DOHH2 (cell line): ENCODE results near the gene NDFIP2.

Experiments
- H3F3A ChIP-seq: fragments of 200-600 bp; sonication (generic), shearing (Covaris generic); 2 replicates; pipeline ENCODE4 v1.6.0; 2016; ENCODE audit warnings: antibody characterized with exemption, mild to moderate bottlenecking; ENCODE audit not compliant: control insufficient read depth, insufficient read depth
- H3K27ac ChIP-seq: fragments of 200-600 bp; sonication (generic); 2 replicates; pipeline ENCODE4 v1.5.1; 2014; ENCODE audit warnings: low read depth, mild to moderate bottlenecking, low read length, moderate library complexity
- H3K27me3 ChIP-seq: fragments of 200-600 bp; sonication (generic); 2 replicates; pipeline ENCODE4 v1.6.1; 2014; ENCODE audit warnings: mild to moderate bottlenecking, low read length, mixed read lengths; ENCODE audit not compliant: control insufficient read depth
- H3K36me3 ChIP-seq: fragments of 200-600 bp; sonication (generic); 2 replicates; pipeline ENCODE4 v1.6.1; 2014; ENCODE audit warnings: mild to moderate bottlenecking, low read length, moderate library complexity, mixed read lengths; ENCODE audit not compliant: control insufficient read depth
- H3K4me1 ChIP-seq: fragments of 200-600 bp; sonication (generic); 2 replicates; pipeline ENCODE4 v1.6.1; 2014; ENCODE audit warnings: mild to moderate bottlenecking, low read length, mixed read lengths; ENCODE audit not compliant: control insufficient read depth
- H3K4me2 ChIP-seq: fragments of 200-600 bp; sonication (generic); 2 replicates; pipeline ENCODE4 v1.6.0; 2014; ENCODE audit warnings: mild to moderate bottlenecking, low read length, moderate library complexity
- H3K4me3 ChIP-seq: fragments of 200-600 bp; sonication (generic); 2 replicates; pipeline ENCODE4 v1.5.1; 2014; ENCODE audit warnings: mild to moderate bottlenecking, low read length, mixed read lengths
- H3K79me2 ChIP-seq: fragments of 200-600 bp; sonication (generic); 2 replicates; pipeline ENCODE4 v1.6.1; 2014; ENCODE audit warnings: mild to moderate bottlenecking, low read length, mixed read lengths; ENCODE audit not compliant: control insufficient read depth
- H3K9me2 ChIP-seq: fragments of 200-600 bp; sonication (generic); replicated peaks from 2 replicates; pipeline ENCODE4 v1.6.1; 2014; ENCODE audit warnings: mild to moderate bottlenecking, low read length, mixed read lengths; ENCODE audit not compliant: control insufficient read depth
- H3K9me3 ChIP-seq: fragments of 200-600 bp; sonication (generic); 2 replicates; pipeline ENCODE4 v1.6.1; 2014; ENCODE audit warnings: antibody characterized with exemption, low read length, mixed read lengths; ENCODE audit not compliant: control insufficient read depth, insufficient read depth
- H4K20me1 ChIP-seq: fragments of 200-600 bp; sonication (generic); 2 replicates; pipeline ENCODE4 v1.6.0; 2014; ENCODE audit warnings: low read depth, mild to moderate bottlenecking, antibody characterized with exemption, low read length, moderate library complexity; ENCODE audit not compliant: control insufficient read depth, insufficient read depth
- EZH2phosphoT487 ChIP-seq: fragments of 200-600 bp; sonication (generic); IDR thresholded peaks from 2 replicates; pipeline ENCODE4 v1.6.1; 2017; ENCODE audit warnings: borderline replicate concordance, mild to moderate bottlenecking, antibody characterized with exemption, low read length, moderate library complexity, mixed read lengths
- TF ChIP-seq, protein P1 (sequence below): fragments of 200-600 bp; sonication (generic); IDR thresholded peaks from one replicate; pipeline ENCODE4 v1.5.1; 2014; ENCODE audit warnings: antibody characterized with exemption, mild to moderate bottlenecking, low read depth, low read length; ENCODE audit not compliant: poor library complexity, severe bottlenecking

The NDFIP2 gene

GRCh38 chr13:79463604-79464003 is 17.4 kb upstream of the NDFIP2 start:
- Histone ChIP-seq H3K27ac (no peak overlapping the region), H3K4me3 (no peak overlapping the region), H3K4me1 (no peaks in the 10 kb centered on the region), H3F3A (no peaks in the 10 kb centered on the region), H3K9me3 (no peaks in the 10 kb centered on the region), H4K20me1 (no peaks in the 10 kb centered on the region), H3K9me2 (no peaks in the 10 kb centered on the region), H3K4me2 (no peak overlapping the region), H3K36me3 (no peaks in the 10 kb centered on the region), H3K79me2 (no peaks in the 10 kb centered on the region), H3K27me3 (no peaks in the 10 kb centered on the region)
- TF ChIP-seq, protein P1, sequence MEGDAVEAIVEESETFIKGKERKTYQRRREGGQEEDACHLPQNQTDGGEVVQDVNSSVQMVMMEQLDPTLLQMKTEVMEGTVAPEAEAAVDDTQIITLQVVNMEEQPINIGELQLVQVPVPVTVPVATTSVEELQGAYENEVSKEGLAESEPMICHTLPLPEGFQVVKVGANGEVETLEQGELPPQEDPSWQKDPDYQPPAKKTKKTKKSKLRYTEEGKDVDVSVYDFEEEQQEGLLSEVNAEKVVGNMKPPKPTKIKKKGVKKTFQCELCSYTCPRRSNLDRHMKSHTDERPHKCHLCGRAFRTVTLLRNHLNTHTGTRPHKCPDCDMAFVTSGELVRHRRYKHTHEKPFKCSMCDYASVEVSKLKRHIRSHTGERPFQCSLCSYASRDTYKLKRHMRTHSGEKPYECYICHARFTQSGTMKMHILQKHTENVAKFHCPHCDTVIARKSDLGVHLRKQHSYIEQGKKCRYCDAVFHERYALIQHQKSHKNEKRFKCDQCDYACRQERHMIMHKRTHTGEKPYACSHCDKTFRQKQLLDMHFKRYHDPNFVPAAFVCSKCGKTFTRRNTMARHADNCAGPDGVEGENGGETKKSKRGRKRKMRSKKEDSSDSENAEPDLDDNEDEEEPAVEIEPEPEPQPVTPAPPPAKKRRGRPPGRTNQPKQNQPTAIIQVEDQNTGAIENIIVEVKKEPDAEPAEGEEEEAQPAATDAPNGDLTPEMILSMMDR, result no peak
- TF ChIP-seq EZH2phosphoT487, result no peak

DNA sequence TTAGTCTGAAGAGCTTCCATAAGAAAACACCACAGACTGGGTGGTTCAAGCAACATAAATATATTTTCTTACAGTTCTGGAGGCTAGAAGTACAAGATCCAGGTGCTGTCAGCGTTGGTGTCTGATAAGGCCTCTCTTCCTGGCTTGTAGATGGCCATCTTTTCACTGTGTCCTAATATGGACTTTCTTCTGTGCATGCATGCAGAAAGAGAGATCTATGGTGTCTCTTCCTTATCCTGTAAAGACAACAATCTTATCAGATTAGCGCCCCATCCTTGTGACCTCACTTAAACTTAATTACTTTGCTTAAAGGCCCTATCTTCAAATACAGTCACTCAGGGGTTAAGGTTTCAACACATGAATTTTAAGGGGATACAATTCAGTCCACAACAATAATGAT is 14.1 kb upstream of the NDFIP2 start:
- H3K4me1 ChIP-seq, result no peaks in the 10 kb centered on the region
- no peaks in the 10 kb centered on the region for H3F3A ChIP-seq
- H3K36me3 ChIP-seq, result no peaks in the 10 kb centered on the region
- TF ChIP-seq, protein P1, result no peak
- TF ChIP-seq EZH2phosphoT487, result no peak
- no peaks in the 10 kb centered on the region for H3K79me2 ChIP-seq
- no peaks in the 10 kb centered on the region for H3K9me3 ChIP-seq
- no peak overlapping the region for H3K27ac ChIP-seq
- H3K9me2 ChIP-seq, result no peaks in the 10 kb centered on the region
- H3K27me3 ChIP-seq, result peaks cover 7% of the 10 kb centered on the region; the same call in 1 of the 2 replicates
- no peak overlapping the region for H3K4me3 ChIP-seq
- no peak overlapping the region for H3K4me2 ChIP-seq
- no peaks in the 10 kb centered on the region for H4K20me1 ChIP-seq

DNA sequence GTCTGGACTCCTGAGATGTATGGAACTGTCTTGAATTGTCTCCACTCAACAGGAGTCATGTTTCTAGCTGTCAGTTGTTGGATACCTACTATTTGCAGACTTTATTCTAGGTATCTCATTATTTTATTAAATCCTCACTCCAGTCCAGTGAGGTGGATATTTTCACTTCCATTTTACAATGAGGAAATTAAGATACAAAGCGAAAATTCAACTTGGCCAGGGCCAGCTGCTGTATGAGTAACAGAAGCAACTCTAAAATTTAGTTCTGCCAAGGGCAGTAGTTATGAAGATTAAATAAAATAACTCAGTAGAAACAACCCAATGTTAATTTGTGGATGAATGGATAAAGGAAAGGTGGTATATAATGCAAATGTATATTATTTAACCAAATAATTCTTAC is 12.6 kb upstream of the NDFIP2 start:
- H3K9me2 ChIP-seq, result no peaks in the 10 kb centered on the region
- no peaks in the 10 kb centered on the region for H3K36me3 ChIP-seq
- H3F3A ChIP-seq, result no peaks in the 10 kb centered on the region
- H3K27ac ChIP-seq, result no peak overlapping the region
- no peaks in the 10 kb centered on the region for H3K4me1 ChIP-seq
- no peaks in the 10 kb centered on the region for H3K79me2 ChIP-seq
- no peak overlapping the region for H3K4me3 ChIP-seq
- no peaks in the 10 kb centered on the region for H4K20me1 ChIP-seq
- H3K27me3 ChIP-seq, result peaks cover 10% of the 10 kb centered on the region
- no peak overlapping the region for H3K4me2 ChIP-seq
- no peaks in the 10 kb centered on the region for H3K9me3 ChIP-seq
- TF ChIP-seq EZH2phosphoT487, result no peak
- TF ChIP-seq, protein P1, result no peak

- Histone ChIP-seq H3K9me3 (no peaks in the 10 kb centered on the region), H3K4me1 (no peaks in the 10 kb centered on the region), H3K27me3 (peaks cover 10% of the 10 kb centered on the region), H3K4me3 (no peak overlapping the region), H3K27ac (no peak overlapping the region), H3K4me2 (no peak overlapping the region), H4K20me1 (no peaks in the 10 kb centered on the region), H3K79me2 (no peaks in the 10 kb centered on the region), H3F3A (no peaks in the 10 kb centered on the region), H3K9me2 (no peaks in the 10 kb centered on the region), H3K36me3 (no peaks in the 10 kb centered on the region)
- TF ChIP-seq EZH2phosphoT487, result no peak
- TF ChIP-seq, protein P1, result no peak
These were observed 12.1 kb upstream of the NDFIP2 start for GRCh38 chr13:79468819-79469218.
